ENCODE measurements around the gene SORCS2.

DNA sequence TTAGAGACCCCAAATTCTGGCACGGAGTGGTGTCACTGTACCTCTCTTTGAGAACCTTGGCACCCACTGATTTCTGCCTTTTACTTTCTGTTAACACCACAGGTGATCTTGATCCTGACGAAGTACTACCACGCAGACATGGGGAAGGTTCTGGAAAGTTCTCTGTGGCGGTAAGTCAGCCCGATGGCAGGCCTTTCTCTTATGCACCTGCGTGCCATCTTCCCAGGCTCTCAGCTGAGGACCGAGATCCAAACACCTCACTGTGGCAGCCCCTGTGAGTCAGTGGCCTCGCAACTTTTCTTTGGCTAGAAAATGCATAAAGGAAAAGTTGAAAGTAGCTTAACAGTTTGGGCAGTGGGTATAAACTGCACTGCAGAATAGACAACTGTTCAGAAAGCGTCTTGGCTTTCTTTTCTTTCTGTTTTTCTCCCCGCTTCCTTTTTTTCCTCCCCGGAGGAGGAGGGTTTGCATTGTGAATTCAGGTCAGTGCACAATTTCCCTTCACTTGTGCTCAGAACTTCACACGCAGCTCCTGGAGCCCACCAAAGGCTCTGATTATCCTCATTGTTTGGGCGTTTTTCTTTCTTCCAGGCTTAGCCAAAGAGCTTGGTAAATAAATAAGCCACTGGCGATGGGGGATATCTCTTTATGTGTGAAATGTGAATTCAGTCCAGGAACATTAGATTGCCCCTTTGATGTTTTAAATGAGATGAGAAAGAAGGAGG is 204.0 kb downstream of the SORCS2 start:
- TF ChIP-seq EZH2 (IDR thresholded peaks at IDR 0.05; ENCODE audit: insufficient read depth, poor library complexity, severe bottlenecking) (no peak), EZH2phosphoT487 (IDR thresholded peaks at IDR 0.05; ENCODE audit: insufficient read depth, low read depth) (no peak)

All from GM23248 (cell line).